Neural progenitor cell (in vitro differentiated cells): Measurements from ENCODE around the gene RHOV. TPM values are rescaled to one million over a fixed set of nuclear protein-coding genes. Genes with fewer than 3 reads are reported as not detected.

Experiments
- DNase-seq: peaks from one replicate; pipeline ENCODE4 v3.0.0-alpha.2; 2016; ENCODE audit warnings: low spot score
- H2AFZ ChIP-seq: fragments of 200-600 bp; sonication (generic); replicated peaks from 2 replicates; pipeline ENCODE4 v1.6.1; 2016; ENCODE audit warnings: antibody characterized with exemption
- H3F3A ChIP-seq: fragments of 200-600 bp; sonication (generic); 2 replicates; pipeline ENCODE4 v1.6.1; 2016; ENCODE audit warnings: antibody characterized with exemption, low read depth
- H3K27ac ChIP-seq: fragments of 200-600 bp; sonication (generic); 2 replicates; pipeline ENCODE4 v1.5.1; 2016; ENCODE audit warnings: mild to moderate bottlenecking
- H3K27me3 ChIP-seq: fragments of 200-600 bp; sonication (generic); 2 replicates; pipeline ENCODE4 v1.6.1; 2016; ENCODE audit warnings: mild to moderate bottlenecking, moderate library complexity
- H3K36me3 ChIP-seq: fragments of 200-600 bp; sonication (generic); 2 replicates; pipeline ENCODE4 v1.5.1; 2016
- H3K4me1 ChIP-seq: fragments of 200-600 bp; sonication (generic); 2 replicates; pipeline ENCODE4 v1.6.1; 2016; ENCODE audit warnings: mixed run types
- H3K4me2 ChIP-seq: fragments of 200-600 bp; sonication (generic); 2 replicates; pipeline ENCODE4 v1.6.1; 2016
- H3K4me3 ChIP-seq: fragments of 200-600 bp; sonication (generic); 2 replicates; pipeline ENCODE4 v1.5.1; 2016
- H3K79me2 ChIP-seq: fragments of 200-600 bp; sonication (generic); 2 replicates; pipeline ENCODE4 v1.6.1; 2016; ENCODE audit warnings: low read depth
- H3K9ac ChIP-seq: fragments of 200-600 bp; sonication (generic); 2 replicates; pipeline ENCODE4 v1.6.1; 2016
- H3K9me3 ChIP-seq: fragments of 200-600 bp; sonication (generic); 2 replicates; pipeline ENCODE4 v1.5.1; 2016; ENCODE audit warnings: low read depth
- H4K20me1 ChIP-seq: fragments of 200-600 bp; sonication (generic); 2 replicates; pipeline ENCODE4 v1.6.1; 2016; ENCODE audit warnings: low read depth
- H3K27ac Mint-ChIP-seq: 3 replicates; pipeline ENCODE4 v1.8.0; 2021; ENCODE audit warnings: mixed read lengths
- H3K27me3 Mint-ChIP-seq: 2 replicates; pipeline ENCODE4 v1.8.0; 2022; ENCODE audit warnings: low read depth, mild to moderate bottlenecking, inconsistent platforms, moderate library complexity, mixed read lengths; ENCODE audit not compliant: insufficient read depth
- H3K36me3 Mint-ChIP-seq: 3 replicates; pipeline ENCODE4 v1.8.0; 2021; ENCODE audit warnings: mixed read lengths
- H3K4me1 Mint-ChIP-seq: 3 replicates; pipeline ENCODE4 v1.8.0; 2021; ENCODE audit warnings: mixed read lengths
- H3K4me3 Mint-ChIP-seq: 3 replicates; pipeline ENCODE4 v1.8.0; 2021; ENCODE audit warnings: mild to moderate bottlenecking, moderate library complexity, mixed read lengths
- H3K9me3 Mint-ChIP-seq: 3 replicates; pipeline ENCODE4 v1.8.0; 2020; ENCODE audit warnings: mixed read lengths
- EZH2 ChIP-seq: fragments of 200-600 bp; sonication (generic); IDR thresholded peaks from 2 replicates; pipeline ENCODE4 v1.6.1; 2017; ENCODE audit warnings: antibody characterized with exemption, mild to moderate bottlenecking, moderate library complexity
- EZH2phosphoT487 ChIP-seq: fragments of 200-600 bp; sonication (generic); IDR thresholded peaks from 2 replicates; pipeline ENCODE4 v1.6.1; 2017; ENCODE audit warnings: antibody characterized with exemption
- total RNA-seq: library from RNA; depleted of rRNA; stranded (reverse); fragments of >200 nt; gene quantifications from 2 replicates; pipeline ENCODE4 v1.2.3, GENCODE V29; 2015; ENCODE audit warnings: low replicate concordance
- TF ChIP-seq, protein P1 (sequence below): fragments of 200-600 bp; sonication (generic); IDR thresholded peaks from 2 replicates; pipeline ENCODE4 v1.5.1; 2017; ENCODE audit warnings: antibody characterized with exemption, mild to moderate bottlenecking

Gene RHOV
- total RNA-seq, 1 donor from 2014 or later, result not detected

DNA sequence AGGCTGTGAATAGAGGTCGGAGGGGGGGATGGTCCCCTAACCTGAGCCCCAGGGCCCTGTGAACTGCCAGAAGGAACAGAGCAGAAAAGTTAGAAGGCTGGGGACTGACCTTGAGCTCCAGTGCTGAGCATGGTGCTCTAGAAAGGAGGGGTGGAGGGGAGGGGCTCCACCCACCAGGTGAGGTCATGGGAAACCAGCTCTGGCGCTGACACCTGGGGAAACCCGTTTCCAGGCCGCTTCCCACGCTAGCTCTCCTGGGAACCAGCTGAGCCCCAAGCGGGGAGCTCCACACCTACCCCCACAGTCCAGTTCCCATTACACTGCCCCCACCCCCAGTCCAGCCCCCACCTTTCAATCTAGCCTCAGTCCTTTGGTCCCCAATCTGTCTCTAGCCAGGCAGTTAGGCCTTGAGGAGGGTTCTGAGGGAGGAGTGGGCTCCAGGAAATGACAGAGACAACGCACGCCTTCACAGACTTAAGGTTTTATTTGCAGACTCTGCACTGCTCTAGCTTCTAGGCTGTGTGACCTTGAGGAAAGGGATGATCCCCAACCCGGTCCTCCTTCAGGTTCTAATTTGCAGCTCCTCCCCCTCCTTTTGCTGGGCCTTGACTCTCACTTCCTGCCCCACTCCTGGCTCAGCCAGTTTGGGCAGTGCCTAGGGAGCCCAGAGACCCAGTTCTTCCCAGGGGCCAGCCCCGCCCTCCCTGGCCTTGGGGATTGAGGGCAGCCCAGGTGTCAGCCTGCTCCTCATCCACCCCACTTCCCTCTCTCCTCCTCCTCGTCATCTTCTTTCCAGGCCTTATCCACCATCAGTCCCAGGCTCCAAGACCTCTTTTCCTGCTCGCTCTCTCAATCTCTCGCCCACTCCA, 2.1 kb downstream of the RHOV start:
- Histone ChIP-seq H3K27me3 (peaks cover 29% of the 10 kb centered on the region), H4K20me1 (peaks cover 4% of the 10 kb centered on the region), H3K4me1 (peaks cover 4% of the 10 kb centered on the region), H3K4me3 (no peak overlapping the region), H3K36me3 (no peaks in the 10 kb centered on the region), H3K4me2 (no peak overlapping the region), H2AFZ (no peak overlapping the region), H3K9me3 (no peaks in the 10 kb centered on the region), H3K27ac (no peak overlapping the region), H3F3A (peaks cover 9% of the 10 kb centered on the region), H3K79me2 (no peaks in the 10 kb centered on the region), H3K9ac (no peak overlapping the region)
- Mint-ChIP-seq H3K27me3 (peaks cover 23% of the 10 kb centered on the region), H3K27ac (no peak overlapping the region), H3K9me3 (no peaks in the 10 kb centered on the region), H3K36me3 (no peaks in the 10 kb centered on the region), H3K4me1 (peaks cover 5% of the 10 kb centered on the region), H3K4me3 (peak overlapping the region; percentile 11)
- TF ChIP-seq, protein P1, sequence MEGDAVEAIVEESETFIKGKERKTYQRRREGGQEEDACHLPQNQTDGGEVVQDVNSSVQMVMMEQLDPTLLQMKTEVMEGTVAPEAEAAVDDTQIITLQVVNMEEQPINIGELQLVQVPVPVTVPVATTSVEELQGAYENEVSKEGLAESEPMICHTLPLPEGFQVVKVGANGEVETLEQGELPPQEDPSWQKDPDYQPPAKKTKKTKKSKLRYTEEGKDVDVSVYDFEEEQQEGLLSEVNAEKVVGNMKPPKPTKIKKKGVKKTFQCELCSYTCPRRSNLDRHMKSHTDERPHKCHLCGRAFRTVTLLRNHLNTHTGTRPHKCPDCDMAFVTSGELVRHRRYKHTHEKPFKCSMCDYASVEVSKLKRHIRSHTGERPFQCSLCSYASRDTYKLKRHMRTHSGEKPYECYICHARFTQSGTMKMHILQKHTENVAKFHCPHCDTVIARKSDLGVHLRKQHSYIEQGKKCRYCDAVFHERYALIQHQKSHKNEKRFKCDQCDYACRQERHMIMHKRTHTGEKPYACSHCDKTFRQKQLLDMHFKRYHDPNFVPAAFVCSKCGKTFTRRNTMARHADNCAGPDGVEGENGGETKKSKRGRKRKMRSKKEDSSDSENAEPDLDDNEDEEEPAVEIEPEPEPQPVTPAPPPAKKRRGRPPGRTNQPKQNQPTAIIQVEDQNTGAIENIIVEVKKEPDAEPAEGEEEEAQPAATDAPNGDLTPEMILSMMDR, result no peak
- TF ChIP-seq EZH2 (no peak), EZH2phosphoT487 (no peak)
- no peak for DNase-seq

DNA sequence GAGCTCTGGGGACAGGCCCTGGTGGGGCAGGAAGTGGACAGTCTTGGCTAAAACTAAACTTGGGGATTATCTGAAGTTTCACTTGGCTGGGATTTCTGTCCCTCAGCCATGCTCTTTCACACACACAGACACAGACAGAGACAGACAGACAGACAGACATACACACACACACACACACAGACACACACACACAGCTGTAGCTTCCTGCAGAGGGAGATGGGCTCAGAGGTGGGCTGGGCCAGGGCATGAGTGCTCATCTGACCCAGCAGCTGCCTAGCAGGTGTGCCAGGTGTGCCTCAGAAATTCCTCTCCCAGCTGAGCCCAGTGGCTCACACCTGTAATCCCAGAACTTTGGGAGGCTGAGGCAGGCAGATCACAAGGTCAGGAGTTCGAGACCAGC, 3.3 kb downstream of the RHOV start:
- Mint-ChIP-seq H3K4me1 (peaks cover 5% of the 10 kb centered on the region), H3K36me3 (no peaks in the 10 kb centered on the region), H3K27me3 (peaks cover 23% of the 10 kb centered on the region), H3K9me3 (no peaks in the 10 kb centered on the region), H3K27ac (no peak overlapping the region), H3K4me3 (peak overlapping the region; percentile 22)
- Histone ChIP-seq H3F3A (peaks cover 9% of the 10 kb centered on the region), H3K36me3 (no peaks in the 10 kb centered on the region), H3K27me3 (peaks cover 29% of the 10 kb centered on the region), H3K4me2 (no peak overlapping the region), H3K4me1 (peaks cover 4% of the 10 kb centered on the region), H3K79me2 (no peaks in the 10 kb centered on the region), H3K27ac (no peak overlapping the region), H4K20me1 (peaks cover 4% of the 10 kb centered on the region), H3K4me3 (no peak overlapping the region), H3K9me3 (no peaks in the 10 kb centered on the region), H2AFZ (no peak overlapping the region), H3K9ac (no peak overlapping the region)
- DNase-seq, result no peak
- TF ChIP-seq, protein P1, result no peak
- TF ChIP-seq EZH2phosphoT487 (no peak), EZH2 (no peak)

DNA sequence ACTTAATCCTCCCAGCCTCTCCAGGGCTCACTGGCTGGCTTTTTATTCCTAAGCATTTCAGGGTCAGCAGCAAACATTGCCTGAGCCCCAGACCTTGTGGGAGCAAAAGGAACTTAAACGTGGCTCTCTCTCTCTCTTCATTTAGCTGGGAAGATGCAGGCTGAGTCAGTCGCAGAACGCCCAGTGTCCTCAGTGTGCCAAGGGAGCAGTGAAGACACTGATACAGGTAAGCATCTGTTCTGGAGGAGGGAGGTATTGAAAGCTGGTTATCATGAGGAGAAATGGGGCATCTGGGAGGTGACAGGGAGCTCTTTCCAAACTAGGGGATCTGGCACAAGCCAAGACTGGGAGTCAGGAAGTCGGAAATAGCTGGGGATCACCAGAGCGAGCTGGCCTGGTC, 4.3 kb downstream of the RHOV start:
- H3K36me3 ChIP-seq, result no peaks in the 10 kb centered on the region
- H3K27ac ChIP-seq, result no peak overlapping the region
- H2AFZ ChIP-seq, result no peak overlapping the region
- peaks cover 9% of the 10 kb centered on the region for H3F3A ChIP-seq
- peaks cover 27% of the 10 kb centered on the region for H3K27me3 ChIP-seq
- Mint-ChIP-seq H3K4me3 (no peak overlapping the region), H3K27me3 (peaks cover 22% of the 10 kb centered on the region), H3K9me3 (no peaks in the 10 kb centered on the region), H3K36me3 (no peaks in the 10 kb centered on the region), H3K4me1 (peaks cover 4% of the 10 kb centered on the region), H3K27ac (no peak overlapping the region)
- no peaks in the 10 kb centered on the region for H3K9me3 ChIP-seq
- H3K4me3 ChIP-seq, result no peak overlapping the region
- no peak overlapping the region for H3K4me2 ChIP-seq
- no peaks in the 10 kb centered on the region for H3K79me2 ChIP-seq
- peaks cover 4% of the 10 kb centered on the region for H4K20me1 ChIP-seq
- peaks cover 4% of the 10 kb centered on the region for H3K4me1 ChIP-seq
- TF ChIP-seq, protein P1, result no peak
- TF ChIP-seq EZH2 (no peak), EZH2phosphoT487 (no peak)
- DNase-seq, result no peak
- peak overlapping the region; percentile 25 for H3K9ac ChIP-seq
